ENCODE measurements around the gene TOB1.
A peak's percentile ranks its signal among the peaks of the same experiment; 100 is the strongest.
"Not testable (repeated sequence)": the region's sequence is repeated elsewhere in the genome, so short reads cannot be mapped to it uniquely, and the experiment has no call there.

The TOB1 gene

GRCh38 chr17:50868140-50868438 is 1.9 kb upstream of the TOB1 start:
- no peak for DNase-seq (ENCODE audit: low read depth)

DNA sequence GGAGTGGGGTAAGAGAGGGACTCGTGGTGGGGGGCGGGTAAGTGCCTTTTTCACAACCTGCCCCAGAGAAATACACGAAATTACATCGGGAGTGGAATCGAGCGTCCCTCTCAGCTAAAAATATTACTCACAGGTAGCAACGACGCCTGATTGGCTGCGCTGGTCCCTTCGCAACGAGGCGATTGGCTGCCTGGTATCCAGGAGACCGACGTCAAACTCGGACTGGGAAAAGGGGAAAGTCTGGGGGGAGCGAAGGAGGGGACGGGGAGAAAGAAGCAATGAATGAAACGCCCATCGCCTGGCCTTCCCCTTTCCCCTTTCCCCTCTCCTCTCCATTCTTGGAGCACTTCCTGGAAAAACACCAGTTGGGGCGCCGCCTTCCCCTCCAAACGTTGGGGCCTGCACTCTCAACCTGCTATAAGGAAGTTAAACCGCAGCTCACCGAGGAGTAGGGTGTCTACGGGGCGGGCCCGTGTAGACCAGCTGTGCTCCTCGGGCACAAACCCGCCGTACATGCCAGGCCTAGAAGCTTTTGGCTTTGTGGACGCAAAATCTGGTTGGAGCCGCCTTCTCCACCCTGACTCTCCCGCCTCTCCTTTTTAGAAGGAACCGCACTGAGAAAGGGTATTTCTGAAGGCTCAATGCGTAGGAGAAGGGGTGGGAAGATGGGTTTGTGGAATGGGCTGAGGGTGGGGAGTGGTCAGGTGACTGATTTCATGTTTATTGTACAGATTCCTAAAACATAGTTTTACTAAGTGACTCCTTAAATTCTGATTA is 1.4 kb upstream of the TOB1 start:
- peak; percentile 93 for DNase-seq (ENCODE audit: low read depth)

- DNase-seq (ENCODE audit: low read depth) = no peak
Measured at GRCh38 chr17:50866950-50867362, 802 bp upstream of the TOB1 start.

DNA sequence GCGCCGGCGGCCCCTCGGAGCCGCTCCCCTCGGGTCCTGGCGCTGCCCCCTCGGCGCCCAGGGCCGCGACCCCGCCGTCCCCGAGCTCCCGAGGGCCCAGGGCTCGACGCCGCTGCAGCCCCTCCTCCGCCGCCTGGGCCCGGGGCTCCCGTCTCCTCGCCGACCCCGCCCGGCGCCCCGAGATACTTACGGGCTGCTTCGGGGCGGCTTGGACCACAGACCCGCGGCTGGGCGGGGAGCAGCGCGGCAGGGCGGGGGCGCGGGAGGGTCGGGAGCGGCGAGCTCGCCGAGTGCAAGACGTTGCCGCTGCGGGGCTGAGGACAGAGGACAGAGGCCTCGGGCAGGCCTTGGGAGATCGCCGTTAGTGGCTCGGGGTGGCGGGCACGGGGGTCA is 290 bp downstream of the TOB1 start:
- DNase-seq (ENCODE audit: low read depth) = no peak

DNA sequence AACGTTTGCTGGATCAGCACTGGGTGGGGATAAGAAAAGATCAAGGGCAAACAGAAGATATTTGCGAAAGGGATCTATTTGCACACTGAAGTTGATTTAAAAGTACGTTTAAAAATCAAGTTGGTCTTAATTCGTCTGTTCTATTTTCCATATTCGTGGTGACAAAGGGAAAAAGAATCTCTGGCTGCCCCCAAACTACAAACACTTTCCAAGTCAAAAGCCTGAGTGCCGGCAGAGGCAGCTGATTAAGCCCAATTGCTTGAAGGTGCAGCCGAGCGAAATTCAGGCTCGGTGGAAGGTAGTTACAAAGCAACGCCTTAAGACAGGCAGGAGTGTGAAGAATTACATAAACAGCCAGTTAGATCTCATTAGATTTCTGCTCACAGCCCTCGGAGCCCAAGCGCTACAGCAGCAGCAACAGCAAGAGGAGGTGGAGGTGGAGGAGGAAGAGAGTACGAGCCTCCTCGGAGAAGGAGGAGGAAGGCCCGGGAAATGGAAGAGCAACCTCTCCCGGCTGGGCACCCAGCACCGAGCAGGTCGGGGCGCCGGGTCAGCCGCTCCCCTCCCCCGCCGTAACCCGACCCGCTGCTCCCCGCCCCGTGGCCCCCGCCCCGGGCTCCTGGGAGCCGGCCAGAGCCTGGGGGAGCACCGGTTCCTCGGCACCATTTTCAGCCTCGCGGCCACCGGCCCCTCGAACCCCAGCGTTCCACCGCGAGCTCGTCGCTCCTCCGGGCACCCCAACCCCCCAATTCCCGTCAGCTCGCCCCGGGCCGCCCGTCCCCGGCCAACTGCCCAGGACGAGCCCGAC is 890 bp downstream of the TOB1 start:
- no peak for DNase-seq (ENCODE audit: low read depth)

- DNase-seq (ENCODE audit: low read depth) = no peak
Measured at GRCh38 chr17:50864747-50865059, 1.5 kb downstream of the TOB1 start.

DNA sequence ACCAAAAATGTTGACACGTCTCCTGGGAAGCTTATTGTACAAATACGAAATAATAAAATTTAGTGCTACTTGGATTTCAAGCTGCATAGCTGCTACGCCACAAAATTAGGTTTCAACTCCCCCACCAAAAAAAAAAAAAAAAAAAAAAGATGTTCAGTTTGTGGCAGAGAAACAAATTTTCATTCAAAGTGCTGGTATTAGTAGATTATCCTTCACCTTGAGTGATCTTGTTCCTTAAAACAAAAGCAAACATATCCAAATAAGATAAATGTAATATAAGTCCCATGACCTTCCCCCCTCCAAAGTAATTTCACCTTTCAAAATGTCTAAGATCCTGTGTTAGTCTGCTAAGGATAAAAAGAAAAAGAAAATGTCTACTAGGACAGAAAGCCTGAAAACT is 2.2 kb downstream of the TOB1 start:
- DNase-seq (ENCODE audit: low read depth) = no peak

DNA sequence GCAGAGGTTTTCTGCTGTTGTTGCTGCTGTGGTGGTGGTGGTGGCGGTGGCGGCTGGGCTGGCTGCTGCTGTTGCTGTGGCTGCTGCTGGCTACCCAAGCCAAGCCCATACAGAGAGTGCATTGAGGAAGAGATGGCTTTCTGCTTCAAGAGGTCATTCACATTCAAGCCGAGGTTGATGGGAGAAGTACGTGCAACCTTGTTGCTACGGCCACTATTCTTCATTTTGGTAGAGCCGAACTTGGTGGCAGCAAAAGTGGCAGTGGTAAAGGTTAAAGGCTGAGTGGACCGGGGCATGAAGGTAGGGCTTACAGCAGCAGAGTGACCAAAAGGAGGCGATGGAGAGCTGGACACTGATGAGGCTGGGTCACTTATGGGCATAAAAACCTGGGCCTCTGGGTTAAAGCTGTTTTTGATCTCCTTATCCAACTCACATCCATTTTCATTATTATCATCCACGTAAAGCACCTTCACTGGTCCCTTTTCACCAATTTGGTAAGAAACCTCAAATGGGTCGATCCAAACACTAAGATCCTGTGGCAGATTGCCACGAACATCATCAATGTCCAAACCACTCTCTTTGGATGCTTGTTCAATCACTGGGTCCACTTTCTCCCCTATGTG is 2.8 kb downstream of the TOB1 start:
- no peak for DNase-seq (ENCODE audit: low read depth)

- no peak for DNase-seq (ENCODE audit: low read depth)
Measured at GRCh38 chr17:50861822-50862528, 4.2 kb downstream of the TOB1 start.

DNA sequence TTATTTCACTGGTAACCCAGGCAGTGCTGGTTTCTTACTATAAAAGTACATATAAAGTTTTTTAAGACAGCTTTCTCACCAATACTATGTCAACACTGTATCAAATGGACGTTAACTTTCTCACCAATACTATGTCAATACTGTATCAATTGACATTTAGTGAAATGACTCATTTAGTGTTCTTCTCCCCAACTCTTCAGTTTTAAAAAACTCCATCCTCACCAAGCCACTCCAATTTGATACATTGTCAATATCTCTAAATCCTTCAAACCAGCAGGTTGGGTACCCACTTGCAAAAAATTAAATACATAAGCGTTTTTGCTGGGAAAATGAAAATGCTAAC is 4.8 kb downstream of the TOB1 start:
- no peak for DNase-seq (ENCODE audit: low read depth)

DNA sequence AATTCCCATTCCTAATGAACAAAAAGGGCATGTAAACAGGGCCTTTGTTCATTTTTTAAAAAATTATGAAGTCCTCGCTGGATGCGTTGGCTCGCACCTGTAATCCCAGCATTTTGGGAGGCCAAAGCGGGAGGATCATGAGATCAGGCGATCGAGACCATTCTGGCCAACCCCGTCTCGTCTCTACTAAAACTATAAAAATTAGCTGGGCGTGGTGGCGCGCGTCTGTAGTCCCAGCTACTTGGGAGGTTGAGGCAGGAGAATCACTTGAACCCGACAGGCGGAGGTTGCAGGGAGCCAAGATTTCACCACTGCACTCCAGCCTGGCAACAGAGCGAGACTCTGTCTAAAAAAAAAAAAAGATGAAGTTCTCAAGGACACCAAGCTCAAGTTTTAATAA is 6.4 kb downstream of the TOB1 start:
- DNase-seq (ENCODE audit: low read depth) = not testable (repeated sequence)

GRCh38 chr17:50858486-50859225 is 7.5 kb downstream of the TOB1 start:
- DNase-seq (ENCODE audit: low read depth) = no peak

DNA sequence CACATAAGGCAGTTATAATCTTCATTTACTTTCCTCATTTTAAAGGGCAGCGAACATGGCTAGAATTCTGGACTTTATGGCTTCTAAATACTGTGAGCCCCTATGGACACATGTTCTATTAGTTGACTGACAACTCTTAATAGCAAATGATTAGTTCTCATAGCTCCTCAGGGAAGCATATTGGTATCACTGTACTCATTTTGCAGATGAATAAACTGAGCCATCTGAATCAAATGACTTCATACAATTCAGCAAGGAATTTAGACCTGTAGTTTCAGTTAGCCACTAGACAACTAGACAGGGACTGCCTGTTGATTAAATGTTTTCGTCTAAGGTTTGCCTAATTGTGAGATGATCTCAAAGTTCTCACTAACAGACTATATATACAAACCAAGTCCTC is 9.7 kb downstream of the TOB1 start:
- no peak for DNase-seq (ENCODE audit: low read depth)

DNA sequence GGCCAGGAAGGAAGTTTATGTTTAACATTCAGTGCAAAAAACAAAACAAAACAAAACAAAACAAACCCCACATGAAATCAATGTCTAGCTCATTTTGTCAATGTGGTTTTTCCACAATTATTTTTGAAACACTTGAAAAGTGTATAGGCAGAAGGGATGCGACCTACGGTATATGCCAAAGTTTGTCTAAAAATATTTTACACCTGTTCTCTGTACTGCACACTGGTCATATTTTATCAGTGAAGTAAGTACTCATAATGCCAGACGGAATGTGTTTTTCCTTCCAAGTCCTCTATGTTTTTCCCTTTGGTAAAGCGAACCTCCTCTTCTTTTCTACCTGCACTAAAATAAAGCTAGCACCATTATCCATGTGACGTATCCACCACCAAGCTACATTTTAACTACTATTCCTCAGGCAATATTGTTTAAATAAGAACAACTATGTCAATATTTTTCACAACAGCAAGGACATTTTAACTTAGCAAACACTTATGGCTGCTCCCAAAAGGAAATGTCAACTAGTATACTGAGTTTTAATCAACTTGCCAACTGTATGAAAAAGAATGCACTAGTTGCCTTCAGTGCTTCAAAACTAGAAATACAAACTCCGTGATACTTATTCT is 10.3 kb downstream of the TOB1 start:
- no peak for DNase-seq (ENCODE audit: low read depth)

GRCh38 chr17:50853781-50854180 is 12.4 kb downstream of the TOB1 start:
- DNase-seq (ENCODE audit: low read depth) = no peak

- no peak for DNase-seq (ENCODE audit: low read depth)
Measured at GRCh38 chr17:50853015-50853615, 13.0 kb downstream of the TOB1 start.

- no peak for DNase-seq (ENCODE audit: low read depth)
Measured at GRCh38 chr17:50850640-50851039, 15.5 kb downstream of the TOB1 start.

DNA sequence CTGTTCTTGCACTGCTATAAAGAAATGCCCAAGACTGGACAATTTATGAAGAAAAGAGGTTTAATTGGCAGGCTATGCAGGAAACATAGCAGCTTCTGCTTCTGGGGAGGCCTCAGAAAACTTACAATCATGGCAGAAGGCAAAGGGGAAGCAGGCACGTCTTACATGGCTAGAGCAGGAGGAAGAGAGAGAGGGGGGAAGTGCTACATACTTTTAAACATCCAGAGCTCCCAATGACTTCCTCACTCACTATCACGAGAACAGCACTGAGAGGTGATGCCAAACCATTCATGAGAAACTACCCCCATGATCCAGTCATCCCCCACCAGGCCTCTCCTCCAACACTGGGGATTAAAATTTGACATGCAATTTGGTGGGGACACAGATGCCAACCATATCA is 17.4 kb downstream of the TOB1 start:
- no peak for DNase-seq (ENCODE audit: low read depth)

DNA sequence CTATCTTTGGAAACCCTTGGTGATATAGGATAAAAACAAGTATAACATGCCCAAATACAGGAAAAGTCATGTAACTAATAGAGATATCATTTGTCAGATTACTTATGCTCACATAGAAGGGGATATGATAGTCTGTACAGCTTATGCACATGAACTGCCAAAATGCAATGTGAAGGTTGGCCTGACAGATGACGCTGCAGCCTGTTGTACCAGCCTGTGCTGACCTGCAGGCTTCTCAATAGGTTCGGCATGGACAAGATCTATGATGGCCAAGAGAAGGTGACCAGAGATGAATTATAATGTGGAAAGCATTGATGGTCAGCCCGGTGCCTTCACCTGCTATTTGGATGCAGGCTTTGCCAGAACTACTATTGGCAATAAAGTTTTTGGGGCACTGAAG is 18.1 kb downstream of the TOB1 start:
- DNase-seq (ENCODE audit: low read depth) = no peak

DNA sequence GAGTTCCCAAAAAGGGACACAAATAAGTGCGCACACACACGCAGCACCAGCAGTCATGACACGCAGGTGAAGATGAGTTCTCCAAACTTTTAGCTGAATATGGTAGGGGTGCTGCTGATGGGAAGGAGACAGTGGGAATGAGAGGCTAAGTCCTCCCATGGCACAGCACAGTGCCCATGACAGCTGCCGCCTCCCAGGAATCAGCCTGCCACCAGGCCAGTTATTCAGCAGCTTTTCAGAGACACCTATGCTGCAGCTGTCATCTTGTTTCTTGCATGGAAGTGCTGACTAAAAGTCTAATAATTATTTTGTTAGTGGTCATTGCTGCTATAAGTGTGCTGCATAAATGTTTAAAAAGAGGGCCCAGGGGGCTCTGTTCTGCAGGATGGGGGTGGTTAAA is 18.6 kb downstream of the TOB1 start:
- no peak for DNase-seq (ENCODE audit: low read depth)

All from HS-5 (cell line).